T-helper 1 cell treated with Interleukin-12 subunit alpha and Interleukin-12 subunit beta and Interleukin-4 antibody, amounts not matched to agents 30 μg/mL and 1 μg/mL, for 36 hours (primary cell): Measurements from ENCODE around the gene FTH1.
"Not testable (repeated sequence)": the region's sequence is repeated elsewhere in the genome, so short reads cannot be mapped to it uniquely, and the experiment has no call there.

Experiments used
- H3K27ac Mint-ChIP-seq: one replicate; pipeline ENCODE4 v1.8.0; 2021; ENCODE audit warnings: mild to moderate bottlenecking, mixed read lengths
- H3K27me3 Mint-ChIP-seq: one replicate; pipeline ENCODE4 v1.8.0; 2021; ENCODE audit warnings: low read depth, mixed read lengths
- H3K36me3 Mint-ChIP-seq: one replicate; pipeline ENCODE4 v1.8.0; 2021; ENCODE audit warnings: low read depth, mixed read lengths
- H3K4me1 Mint-ChIP-seq: one replicate; pipeline ENCODE4 v1.8.0; 2021; ENCODE audit warnings: low read depth, mixed read lengths
- H3K4me3 Mint-ChIP-seq: one replicate; pipeline ENCODE4 v1.8.0; 2021; ENCODE audit warnings: mild to moderate bottlenecking, moderate library complexity, mixed read lengths
- H3K9me3 Mint-ChIP-seq: one replicate; pipeline ENCODE4 v1.8.0; 2021; ENCODE audit warnings: mixed read lengths

FTH1 gene

GRCh38 chr11:61972672-61973475 is 5.4 kb upstream of the FTH1 start:
- peak overlapping the region; percentile 43 for H3K4me3 Mint-ChIP-seq
- H3K36me3 Mint-ChIP-seq = no peaks in the 10 kb centered on the region
- H3K4me1 Mint-ChIP-seq = peaks cover 59% of the 10 kb centered on the region
- no peaks in the 10 kb centered on the region for H3K27me3 Mint-ChIP-seq
- peak overlapping the region; percentile 85 for H3K27ac Mint-ChIP-seq
- H3K9me3 Mint-ChIP-seq = no peaks in the 10 kb centered on the region

DNA sequence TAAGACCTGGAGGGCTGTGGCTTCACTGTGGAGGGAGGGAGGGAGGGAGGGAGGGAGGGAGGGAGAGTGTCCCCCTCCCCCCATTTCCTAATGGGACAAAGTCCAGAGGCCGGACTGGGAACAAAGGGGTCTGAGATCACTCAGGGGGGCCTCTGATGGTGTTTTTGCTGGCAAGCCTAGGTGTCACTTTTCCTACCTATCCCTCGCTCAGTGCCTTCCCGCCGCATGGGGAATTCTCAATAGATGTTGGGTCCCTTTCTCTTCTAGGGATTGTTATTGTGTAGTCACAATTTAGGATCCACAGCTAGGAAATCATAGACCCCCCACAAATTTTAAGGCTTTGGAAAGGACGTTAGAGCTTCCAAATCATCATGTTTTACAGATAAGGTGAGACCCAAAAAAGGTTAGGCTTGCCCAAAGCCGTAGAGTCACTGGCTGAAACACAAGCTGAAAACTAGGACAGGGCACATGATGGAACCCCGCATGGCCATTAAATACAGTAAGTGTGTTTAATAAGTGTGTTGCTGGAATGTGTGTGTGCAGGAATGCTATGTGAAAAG is 4.8 kb upstream of the FTH1 start:
- Mint-ChIP-seq H3K4me1 (peaks cover 56% of the 10 kb centered on the region), H3K9me3 (no peaks in the 10 kb centered on the region), H3K27ac (peak overlapping the region; percentile 85), H3K36me3 (no peaks in the 10 kb centered on the region), H3K4me3 (peak overlapping the region; percentile 43), H3K27me3 (no peaks in the 10 kb centered on the region)

- peaks cover 56% of the 10 kb centered on the region for H3K4me1 Mint-ChIP-seq
- H3K4me3 Mint-ChIP-seq = peak overlapping the region; percentile 40
- H3K36me3 Mint-ChIP-seq = peaks cover 3% of the 10 kb centered on the region
- no peaks in the 10 kb centered on the region for H3K9me3 Mint-ChIP-seq
- H3K27ac Mint-ChIP-seq = peak overlapping the region; percentile 85
- no peaks in the 10 kb centered on the region for H3K27me3 Mint-ChIP-seq
Measured at GRCh38 chr11:61971248-61972111, 4.0 kb upstream of the FTH1 start.

GRCh38 chr11:61969838-61970662 is 2.6 kb upstream of the FTH1 start:
- peaks cover 52% of the 10 kb centered on the region for H3K4me1 Mint-ChIP-seq
- H3K27me3 Mint-ChIP-seq = no peaks in the 10 kb centered on the region
- no peaks in the 10 kb centered on the region for H3K9me3 Mint-ChIP-seq
- peak overlapping the region; percentile 54 for H3K27ac Mint-ChIP-seq
- H3K4me3 Mint-ChIP-seq = no peak overlapping the region
- H3K36me3 Mint-ChIP-seq = peaks cover 15% of the 10 kb centered on the region

GRCh38 chr11:61969391-61969758 is 1.9 kb upstream of the FTH1 start:
- peaks cover 56% of the 10 kb centered on the region for H3K4me1 Mint-ChIP-seq
- peaks cover 22% of the 10 kb centered on the region for H3K36me3 Mint-ChIP-seq
- no peaks in the 10 kb centered on the region for H3K9me3 Mint-ChIP-seq
- peak overlapping the region; percentile 49 for H3K4me3 Mint-ChIP-seq
- H3K27ac Mint-ChIP-seq = peak overlapping the region; percentile 93
- H3K27me3 Mint-ChIP-seq = no peaks in the 10 kb centered on the region

- Mint-ChIP-seq H3K9me3 (no peaks in the 10 kb centered on the region), H3K27ac (peak overlapping the region; percentile 93), H3K4me3 (peak overlapping the region; percentile 92), H3K36me3 (peaks cover 27% of the 10 kb centered on the region), H3K4me1 (peaks cover 61% of the 10 kb centered on the region), H3K27me3 (no peaks in the 10 kb centered on the region)
Measured at GRCh38 chr11:61968758-61969390, 1.4 kb upstream of the FTH1 start.

GRCh38 chr11:61967924-61968757 is 707 bp upstream of the FTH1 start:
- Mint-ChIP-seq H3K9me3 (no peaks in the 10 kb centered on the region), H3K36me3 (peaks cover 34% of the 10 kb centered on the region), H3K4me1 (peaks cover 61% of the 10 kb centered on the region), H3K27ac (peak overlapping the region; percentile 93), H3K4me3 (peak overlapping the region; percentile 92), H3K27me3 (no peaks in the 10 kb centered on the region)

- Mint-ChIP-seq H3K4me3 (peak overlapping the region; percentile 92), H3K36me3 (peaks cover 39% of the 10 kb centered on the region), H3K9me3 (no peaks in the 10 kb centered on the region), H3K27ac (peak overlapping the region; percentile 89), H3K27me3 (no peaks in the 10 kb centered on the region), H3K4me1 (peaks cover 50% of the 10 kb centered on the region)
Measured at GRCh38 chr11:61966734-61967115, 709 bp downstream of the FTH1 start.

- peak overlapping the region; percentile 92 for H3K4me3 Mint-ChIP-seq
- H3K27ac Mint-ChIP-seq, H3K9me3 Mint-ChIP-seq, H3K27me3 Mint-ChIP-seq: not testable (repeated sequence)
- peaks cover 40% of the 10 kb centered on the region for H3K36me3 Mint-ChIP-seq
- peaks cover 37% of the 10 kb centered on the region for H3K4me1 Mint-ChIP-seq
Measured at GRCh38 chr11:61964666-61965271, 2.7 kb downstream of the FTH1 start.

DNA sequence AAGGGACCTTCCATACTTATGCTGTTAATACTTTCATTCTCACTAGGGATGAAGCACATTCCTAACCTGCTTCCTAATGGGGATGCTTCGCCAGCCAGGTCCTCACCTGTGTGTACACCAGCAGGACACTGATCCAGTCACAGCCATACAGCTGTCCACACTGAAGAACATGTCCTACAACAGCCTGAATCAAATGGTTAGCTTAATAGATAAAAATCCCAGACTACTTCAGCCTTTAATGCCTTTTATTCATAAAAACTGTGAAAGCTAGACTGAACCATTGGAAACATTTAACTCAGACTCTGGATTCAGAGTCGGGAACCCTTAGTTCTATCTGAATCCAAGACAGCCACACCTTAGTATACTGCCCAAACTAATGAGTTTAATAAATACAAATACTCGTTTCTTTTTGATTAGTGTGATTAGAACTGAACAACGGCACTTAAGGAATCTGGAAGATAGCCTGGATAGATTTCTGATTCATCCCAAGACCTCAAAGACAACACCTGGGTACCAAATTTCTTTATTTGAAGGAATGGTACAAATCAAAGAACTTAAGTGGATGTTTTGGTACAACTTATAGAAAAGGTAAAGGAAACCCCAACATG is 3.3 kb downstream of the FTH1 start:
- no peaks in the 10 kb centered on the region for H3K9me3 Mint-ChIP-seq
- peaks cover 33% of the 10 kb centered on the region for H3K4me1 Mint-ChIP-seq
- H3K27me3 Mint-ChIP-seq = peaks cover under 1% of the 10 kb centered on the region
- H3K4me3 Mint-ChIP-seq = no peak overlapping the region
- H3K27ac Mint-ChIP-seq = no peak overlapping the region
- peaks cover 40% of the 10 kb centered on the region for H3K36me3 Mint-ChIP-seq

GRCh38 chr11:61963282-61964057 is 4.0 kb downstream of the FTH1 start:
- peaks cover 3% of the 10 kb centered on the region for H3K27me3 Mint-ChIP-seq
- H3K9me3 Mint-ChIP-seq = no peaks in the 10 kb centered on the region
- H3K4me1 Mint-ChIP-seq = peaks cover 30% of the 10 kb centered on the region
- peaks cover 40% of the 10 kb centered on the region for H3K36me3 Mint-ChIP-seq
- peak overlapping the region; percentile 59 for H3K4me3 Mint-ChIP-seq
- H3K27ac Mint-ChIP-seq = peak overlapping the region; percentile 37

DNA sequence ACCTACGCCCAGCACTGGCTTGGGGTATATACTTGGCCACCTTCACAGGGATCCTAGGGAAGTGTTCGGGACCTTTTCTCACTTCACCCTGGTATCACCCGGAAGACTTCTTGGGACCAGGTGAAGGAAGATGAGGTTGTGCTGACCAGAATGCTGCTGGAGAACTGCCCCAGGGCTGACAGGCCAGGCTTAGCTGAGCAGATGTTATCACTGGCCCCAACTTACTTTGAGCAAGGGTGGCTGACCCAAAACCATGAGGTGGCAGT is 4.5 kb downstream of the FTH1 start:
- Mint-ChIP-seq H3K9me3 (no peaks in the 10 kb centered on the region), H3K27me3 (peaks cover 3% of the 10 kb centered on the region), H3K4me1 (peaks cover 26% of the 10 kb centered on the region), H3K27ac (peak overlapping the region; percentile 37), H3K36me3 (peaks cover 40% of the 10 kb centered on the region), H3K4me3 (no peak overlapping the region)
